LNCAP (cell line): ENCODE results near the gene CGNL1.

ENCODE experiments used
- CTCF ChIP-seq: fragments of 450-650 bp; IDR thresholded peaks from 2 replicates; pipeline ENCODE4 v1.5.1; 2017; ENCODE audit warnings: mild to moderate bottlenecking

The CGNL1 gene

GRCh38 chr15:57575363-57575762 is 199.1 kb downstream of the CGNL1 start:
- no peak for TF ChIP-seq CTCF

GRCh38 chr15:57578288-57578900 is 202.1 kb downstream of the CGNL1 start:
- no peak for TF ChIP-seq CTCF

- no peak for TF ChIP-seq CTCF
Observed at GRCh38 chr15:57580428-57580827, 204.1 kb downstream of the CGNL1 start.

- no peak for TF ChIP-seq CTCF
Observed at GRCh38 chr15:57580866-57581265, 204.6 kb downstream of the CGNL1 start.

- no peak for TF ChIP-seq CTCF
Observed at GRCh38 chr15:57582090-57582489, 205.8 kb downstream of the CGNL1 start.

- no peak for TF ChIP-seq CTCF
Observed at GRCh38 chr15:57583282-57583681, 207.0 kb downstream of the CGNL1 start.

GRCh38 chr15:57583720-57584119 is 207.4 kb downstream of the CGNL1 start:
- no peak for TF ChIP-seq CTCF
